HL-60 (cell line): ENCODE results near the gene PRIMA1.

Source experiments
- DNase-seq, 2 experiments: peaks; one replicate each; pipeline ENCODE4 v3.0.0-alpha.2; 2010 to 2020; ENCODE audit warnings: low read depth in 1 of 2, low spot score in 1 of 2
- H3K27ac ChIP-seq: fragments of 250-450 bp; sonication (Bioruptor Pico); replicated peaks from 2 replicates; pipeline ENCODE4 v1.5.1; 2020; ENCODE audit warnings: mild to moderate bottlenecking, moderate library complexity
- H3K27me3 ChIP-seq: fragments of 250-450 bp; sonication (Bioruptor Pico); 2 replicates; pipeline ENCODE4 v1.5.1; 2021; ENCODE audit warnings: mild to moderate bottlenecking, moderate library complexity; ENCODE audit not compliant: insufficient read depth, poor library complexity, severe bottlenecking
- H3K4me3 ChIP-seq: replicated peaks from 2 replicates; pipeline ENCODE4 v1.5.1; 2011; ENCODE audit warnings: mild to moderate bottlenecking, control low read depth, low read length; ENCODE audit not compliant: insufficient read depth
- CTCF ChIP-seq: IDR thresholded peaks from one replicate; pipeline ENCODE4 v1.5.1; 2011; ENCODE audit warnings: low read length, control low read depth, inconsistent platforms; ENCODE audit not compliant: insufficient read depth
- GABPA ChIP-seq: IDR thresholded peaks from 2 replicates; pipeline ENCODE4 v1.6.1; 2012; ENCODE audit warnings: low read depth
- POLR2AphosphoS5 ChIP-seq: IDR thresholded peaks from 2 replicates; pipeline ENCODE4 v1.6.1; 2012; ENCODE audit warnings: low read depth
- REST ChIP-seq: IDR thresholded peaks from 2 replicates; pipeline ENCODE4 v1.6.1; 2012; ENCODE audit warnings: low read depth; ENCODE audit not compliant: insufficient replicate concordance
- SPI1 ChIP-seq: IDR thresholded peaks from 2 replicates; pipeline ENCODE4 v1.6.1; 2012; ENCODE audit warnings: low read depth, mild to moderate bottlenecking, borderline replicate concordance

Gene PRIMA1

GRCh38 chr14:93747102-93747501 is 41.2 kb downstream of the PRIMA1 start:
- no peak for DNase-seq
- H3K4me3 ChIP-seq: no peak overlapping the region
- no peaks in the 10 kb centered on the region for H3K27me3 ChIP-seq
- no peak overlapping the region for H3K27ac ChIP-seq
- TF ChIP-seq POLR2AphosphoS5 (no peak), CTCF (no peak), SPI1 (no peak), GABPA (no peak), REST (no peak)

DNA sequence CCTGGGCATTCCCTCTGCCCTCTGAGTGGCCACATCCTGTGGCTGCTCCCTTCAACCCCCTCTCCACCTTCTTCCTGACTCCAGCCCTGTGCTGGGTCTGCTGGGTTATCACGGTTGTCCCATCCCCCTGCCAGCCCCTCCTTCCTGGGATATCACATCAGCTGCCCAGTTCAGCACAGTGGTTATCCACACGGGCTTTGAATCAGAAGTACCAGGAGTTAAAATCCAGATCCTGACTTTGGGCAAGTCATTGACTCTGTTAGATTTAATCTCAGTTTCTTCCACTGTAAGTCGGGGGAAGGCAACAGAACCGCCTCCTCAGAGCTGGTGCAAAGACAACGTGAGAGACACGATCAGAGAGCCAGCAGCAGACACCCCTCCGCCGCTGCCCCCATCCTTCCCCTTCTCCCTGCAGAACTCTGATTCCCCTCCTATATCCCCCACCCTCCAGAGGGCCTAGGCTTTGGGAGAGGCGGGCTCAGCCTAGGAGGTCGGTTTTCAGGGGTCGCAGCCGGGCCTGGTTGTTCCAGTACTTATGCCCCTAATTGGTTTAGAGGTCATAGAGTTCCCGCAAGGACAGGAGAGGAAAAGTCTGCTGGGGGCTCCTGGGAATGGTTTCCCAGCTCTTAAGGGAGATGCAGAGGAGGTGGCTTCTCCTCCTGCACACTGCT is 42.5 kb downstream of the PRIMA1 start:
- TF ChIP-seq GABPA (no peak), CTCF (no peak), SPI1 (no peak), REST (no peak), POLR2AphosphoS5 (no peak)
- DNase-seq: no peak
- Histone ChIP-seq H3K27ac (no peak overlapping the region), H3K27me3 (no peaks in the 10 kb centered on the region), H3K4me3 (no peak overlapping the region)

- DNase-seq: no peak
- Histone ChIP-seq H3K4me3 (no peak overlapping the region), H3K27ac (no peak overlapping the region), H3K27me3 (no peaks in the 10 kb centered on the region)
- no peak for TF ChIP-seq POLR2AphosphoS5
- TF ChIP-seq GABPA: no peak
- TF ChIP-seq CTCF: no peak
- TF ChIP-seq REST: no peak
- TF ChIP-seq SPI1: no peak
These were observed 43.4 kb downstream of the PRIMA1 start for GRCh38 chr14:93744876-93745275.
